OCI-LY7 (cell line): Measurements from ENCODE around the gene STAT5A.

ENCODE experiments used
- CTCF ChIP-seq: fragments of 200-600 bp; sonication (generic); conservative IDR thresholded peaks from 2 replicates; pipeline ENCODE4 v1.5.1; 2014; ENCODE audit warnings: mild to moderate bottlenecking, antibody characterized with exemption, low read length, moderate library complexity, mixed read lengths
- EZH2phosphoT487 ChIP-seq: fragments of 200-600 bp; sonication (generic); IDR thresholded peaks from 2 replicates; pipeline ENCODE4 v1.6.1; 2018; ENCODE audit warnings: low read depth, borderline replicate concordance, mild to moderate bottlenecking, mixed run types, antibody characterized with exemption, low read length, moderate library complexity, mixed read lengths

GRCh38 chr17:42340691-42341127 lies 52.4 kb downstream of the STAT5A start:
- TF ChIP-seq CTCF, result no peak
- TF ChIP-seq EZH2phosphoT487, result no peak
